Stimulated activated CD4-positive, alpha-beta T cell treated with anti-CD3 and anti-CD28 coated beads, TNF-alpha, amount 100 ng/mL, for 48 hours (primary cell): Measurements from ENCODE around the gene LAMB4.

ENCODE experiments used
- DNase-seq, 3 donors: peaks; one replicate each; pipeline ENCODE4 v3.0.0-alpha.2; 2020; ENCODE audit warnings: low read depth in 3 of 3

Gene LAMB4

GRCh38 chr7:108078691-108079090 lies 51.5 kb downstream of the LAMB4 start:
- DNase-seq: no peak

- no peak for DNase-seq
Measured at GRCh38 chr7:108078211-108078673, 51.9 kb downstream of the LAMB4 start.

GRCh38 chr7:108077709-108078108 lies 52.5 kb downstream of the LAMB4 start:
- DNase-seq: no peak

GRCh38 chr7:108076156-108076555 lies 54.0 kb downstream of the LAMB4 start:
- no peak for DNase-seq

- DNase-seq: no peak
Measured at GRCh38 chr7:108073305-108074070, 56.7 kb downstream of the LAMB4 start.

- DNase-seq: no peak
Measured at GRCh38 chr7:108072739-108073138, 57.4 kb downstream of the LAMB4 start.

- DNase-seq: no peak
Measured at GRCh38 chr7:108072116-108072515, 58.0 kb downstream of the LAMB4 start.

- DNase-seq: no peak
Measured at GRCh38 chr7:108071551-108071950, 58.6 kb downstream of the LAMB4 start.

GRCh38 chr7:108069646-108070045 lies 60.5 kb downstream of the LAMB4 start:
- DNase-seq: no peak

GRCh38 chr7:108067844-108068243 lies 62.3 kb downstream of the LAMB4 start:
- no peak for DNase-seq

- no peak for DNase-seq
Measured at GRCh38 chr7:108066486-108066885, 63.7 kb downstream of the LAMB4 start.

GRCh38 chr7:108063520-108063933 lies 66.6 kb downstream of the LAMB4 start:
- no peak for DNase-seq

- DNase-seq: no peak
Measured at GRCh38 chr7:108062250-108063014, 67.7 kb downstream of the LAMB4 start.

- no peak for DNase-seq
Measured at GRCh38 chr7:108059526-108059925, 70.6 kb downstream of the LAMB4 start.

GRCh38 chr7:108057951-108058481 lies 72.1 kb downstream of the LAMB4 start:
- DNase-seq: no peak

GRCh38 chr7:108055611-108056021 lies 74.5 kb downstream of the LAMB4 start:
- DNase-seq: no peak

- no peak for DNase-seq
Measured at GRCh38 chr7:108054537-108054936, 75.6 kb downstream of the LAMB4 start.

GRCh38 chr7:108053250-108053649 lies 76.9 kb downstream of the LAMB4 start:
- DNase-seq: no peak

- DNase-seq: no peak
Measured at GRCh38 chr7:108051454-108051853, 78.7 kb downstream of the LAMB4 start.

GRCh38 chr7:108049962-108050361 lies 80.2 kb downstream of the LAMB4 start:
- DNase-seq: no peak

- DNase-seq: no peak
Measured at GRCh38 chr7:108048422-108048821, 81.7 kb downstream of the LAMB4 start.

- DNase-seq: no peak
Measured at GRCh38 chr7:108046952-108047506, 83.1 kb downstream of the LAMB4 start.
